H1 (cell line): Measurements from ENCODE around the gene BAD. TPM values are rescaled to one million over a fixed set of nuclear protein-coding genes. Genes with fewer than 3 reads are reported as not detected.

Experiments used
- BACH1 ChIP-seq: IDR thresholded peaks from 2 replicates; pipeline ENCODE4 v1.6.1; 2012; ENCODE audit warnings: low read length, improper control_type of control experiment
- RNF2 ChIP-seq: fragments of 200-900, 300-1000 bp; sonication (generic); IDR thresholded peaks from 2 replicates; pipeline ENCODE4 v1.7.1; 2016; ENCODE audit warnings: borderline replicate concordance, low read depth, mild to moderate bottlenecking, antibody characterized with exemption, low read length; ENCODE audit not compliant: poor library complexity, severe bottlenecking; ENCODE audit errors: missing control alignments
- polyA plus RNA-seq, 7 experiments: library from polyadenylated mRNA; depleted of rRNA in 3 of 7; stranded (reverse) in 5 of 7; unstranded in 2 of 7; fragments of >200 nt in 5 of 7; fragments of 200-250 nt in 2 of 7; gene quantifications; 1 replicate in 5 of 7; 2 replicates in 1 of 7; 4 replicates in 1 of 7; pipeline versions ENCODE4 v1.2.1 to v1.2.3, GENCODE V29; 2011 to 2013; ENCODE audit warnings: missing spikeins in 2 of 7, mixed read lengths in 2 of 7
- total RNA-seq: library from RNA; stranded (reverse); fragmentation: NEBNext Ultra II Directional; extraction: Animal tissue kit (Norgen Biotek cat#: 25700); gene quantifications from 2 replicates; pipeline ENCODE4 v1.2.1, GENCODE V29; 2021

The BAD gene
- total and polyA plus RNA-seq, 2 of the 8 experiments (the other 6 are each of a cell fraction or from before 2014, with no cell fraction given), result 23.1 to 33.7 TPM

DNA sequence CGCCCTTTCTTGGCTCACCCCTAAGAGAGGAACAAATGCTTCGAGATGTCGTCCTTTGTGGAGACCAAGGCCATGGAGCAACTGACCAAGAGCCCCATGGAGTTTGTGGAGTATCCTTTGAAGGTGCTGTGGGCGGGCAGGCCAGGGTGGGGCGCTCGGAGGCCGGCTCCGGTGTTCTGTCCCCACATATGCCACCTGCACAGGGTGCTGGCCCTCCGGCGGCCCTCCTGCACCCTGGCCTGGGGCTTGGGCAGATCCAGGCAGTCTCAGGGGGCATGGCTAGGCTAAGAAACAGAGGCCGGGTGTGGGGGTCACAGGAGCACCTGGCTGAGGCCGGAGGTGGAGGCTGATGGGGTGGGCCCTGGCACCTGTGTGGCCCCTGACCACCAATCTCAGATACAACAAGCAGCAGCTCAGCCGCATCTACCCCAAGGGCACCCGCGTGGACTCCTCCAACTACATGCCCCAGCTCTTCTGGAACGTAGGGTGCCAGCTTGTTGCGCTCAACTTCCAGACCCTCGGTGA, 22.8 kb downstream of the BAD start (continued):
- TF ChIP-seq RNF2 (no peak), BACH1 (no peak)
